LoVo (cell line): ENCODE data around the gene PPP1R2.

Experiments used
- DNase-seq: peaks from one replicate; pipeline ENCODE4 v3.0.0-alpha.2; 2016; ENCODE audit warnings: low spot score

Gene PPP1R2

DNA sequence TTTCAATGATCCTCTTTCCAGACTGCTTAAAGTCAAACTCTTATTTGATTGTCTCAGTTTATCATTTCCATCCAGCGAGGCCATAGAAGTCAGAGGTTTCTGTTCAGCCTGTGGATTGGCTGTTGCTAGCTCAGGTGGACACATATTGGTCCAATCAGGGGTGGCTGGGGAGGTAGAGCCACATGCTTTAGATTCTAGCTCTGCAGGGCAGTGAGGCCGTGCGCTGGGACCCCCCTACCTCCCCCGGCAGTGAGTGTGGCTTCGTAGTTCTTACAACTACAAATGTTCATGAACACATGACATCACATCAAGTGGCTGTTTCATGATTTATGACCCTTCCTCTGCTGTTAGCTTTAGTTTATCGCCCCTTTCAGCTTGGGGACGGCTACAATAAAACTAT lies 22.6 kb upstream of the PPP1R2 start:
- DNase-seq, result no peak

DNA sequence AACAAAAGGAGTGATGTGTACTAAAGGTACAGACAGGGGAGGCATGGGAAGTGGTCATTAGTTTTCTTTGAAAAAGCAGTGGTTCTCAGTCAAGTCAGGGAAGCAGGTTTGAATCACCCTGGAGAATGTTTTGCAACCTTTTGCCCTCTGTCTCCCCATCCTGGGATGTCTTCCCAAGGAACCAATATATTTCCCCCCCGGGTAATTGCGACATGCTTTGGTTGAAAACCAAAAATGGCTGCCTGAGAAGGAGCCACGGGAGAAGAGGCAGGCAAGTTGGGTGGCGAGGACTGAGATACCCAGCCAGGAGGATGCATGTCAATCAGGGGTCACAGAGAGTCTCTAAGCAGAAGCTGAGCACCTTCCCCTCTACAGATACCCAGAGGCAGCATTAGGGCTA lies 20.2 kb upstream of the PPP1R2 start:
- no peak for DNase-seq

DNA sequence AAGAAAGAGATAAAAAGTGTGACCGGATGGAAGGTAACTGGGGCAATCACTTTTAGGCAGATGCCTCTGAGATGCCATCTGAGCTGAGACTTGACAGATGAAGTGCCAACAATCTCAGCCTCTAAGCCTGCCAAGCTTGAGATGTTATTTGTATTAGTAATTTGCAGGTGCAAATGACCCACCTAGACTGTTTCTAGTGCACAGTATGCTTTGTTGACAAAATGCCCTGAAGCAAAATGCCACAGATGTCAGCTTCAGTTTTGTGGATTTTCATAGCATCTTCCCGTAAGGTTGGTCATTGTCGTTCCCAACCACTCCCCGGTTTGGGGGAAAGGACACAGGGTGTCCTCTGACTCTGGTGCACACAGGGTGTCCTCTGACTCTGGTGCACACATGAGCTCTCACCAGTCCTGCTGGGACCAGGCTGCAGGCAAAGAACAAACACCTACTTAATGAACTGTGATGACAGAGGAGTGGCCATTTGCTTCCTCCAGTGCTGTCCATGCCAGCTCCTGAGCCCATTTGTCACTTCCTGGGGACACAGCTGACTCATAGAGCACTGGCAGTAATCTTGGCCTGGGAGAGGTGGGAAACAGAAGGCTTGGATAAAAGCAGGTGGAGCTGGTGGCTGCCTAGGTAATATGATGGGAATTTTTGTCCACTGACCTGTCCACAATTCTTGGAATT lies 16.7 kb upstream of the PPP1R2 start:
- DNase-seq, result peak; percentile 60

DNA sequence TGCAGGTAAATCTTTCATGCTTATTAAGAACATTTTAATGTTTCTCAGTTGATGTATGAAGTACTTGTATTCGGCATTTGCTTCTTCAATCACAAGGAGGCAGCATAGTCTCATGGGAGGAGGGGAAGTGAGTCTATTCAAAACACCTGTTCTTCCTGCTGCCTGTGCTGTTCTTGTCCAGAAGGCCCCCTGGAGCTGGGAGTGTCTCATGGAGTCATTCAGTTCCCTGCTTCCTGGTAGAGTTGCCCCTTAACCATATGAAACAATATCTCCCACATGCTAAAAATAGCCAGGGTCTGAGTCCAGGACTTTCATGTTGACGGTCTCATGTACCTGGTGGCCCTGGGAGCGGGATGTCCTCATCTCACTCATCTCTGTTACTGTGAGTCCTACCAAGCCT lies 15.5 kb upstream of the PPP1R2 start:
- peak; percentile 59 for DNase-seq

DNA sequence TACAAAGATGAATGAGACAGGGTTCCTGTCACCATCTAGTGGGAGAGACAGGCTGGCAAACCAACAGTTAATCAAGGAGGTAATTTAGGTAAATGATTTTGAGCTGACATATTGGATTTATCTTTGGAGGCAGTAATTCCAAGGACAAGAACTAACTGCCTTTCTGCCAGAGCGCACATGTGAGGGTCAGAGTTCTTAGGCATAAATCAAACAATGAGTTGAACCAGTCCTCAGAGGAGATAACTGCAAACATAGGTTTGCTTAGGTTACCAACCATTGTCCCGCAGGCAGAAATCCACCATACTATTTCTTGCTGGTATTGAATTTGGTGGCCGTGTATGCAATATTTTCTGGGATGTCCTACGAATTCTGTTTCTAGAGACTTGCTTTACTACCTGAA lies 14.2 kb upstream of the PPP1R2 start:
- no peak for DNase-seq

DNA sequence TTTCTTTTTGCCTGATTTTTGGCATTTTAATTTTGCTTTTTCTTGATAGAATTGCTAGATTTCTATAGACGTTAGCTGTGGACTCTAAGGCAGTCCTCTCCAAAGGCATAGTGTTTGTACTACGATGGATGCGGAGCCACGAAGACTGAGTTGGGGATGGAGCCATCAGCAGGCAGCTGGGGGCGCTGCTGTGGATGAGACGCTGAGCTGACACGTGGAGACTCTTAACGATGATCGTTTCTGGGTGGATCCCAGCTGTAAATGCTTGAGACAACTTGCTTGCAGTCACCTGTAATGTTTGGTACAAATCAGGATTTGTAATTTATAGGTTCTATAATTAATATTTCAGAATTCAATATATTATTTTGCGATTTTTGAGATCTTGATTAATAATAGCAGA lies 13.3 kb upstream of the PPP1R2 start:
- no peak for DNase-seq

DNA sequence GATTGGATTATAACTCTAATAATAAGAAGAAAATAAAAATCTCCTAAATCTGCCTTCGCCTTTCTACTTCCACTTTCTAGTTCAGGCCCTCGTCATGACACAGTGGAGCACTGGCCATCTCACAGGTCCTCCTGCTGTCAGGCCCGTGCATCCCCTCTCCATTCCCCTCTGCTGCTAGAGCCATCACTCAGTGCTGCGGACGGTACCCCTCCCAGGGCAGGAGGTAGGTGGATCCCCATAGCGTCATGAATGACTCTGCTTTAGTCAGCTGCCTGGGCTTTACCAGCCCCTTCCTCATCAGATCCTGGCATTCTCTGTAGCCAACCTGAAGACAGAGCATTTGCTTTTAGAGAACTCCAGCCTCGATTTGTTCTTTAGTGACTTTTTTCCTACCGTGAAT lies 12.0 kb upstream of the PPP1R2 start:
- DNase-seq, result no peak

DNA sequence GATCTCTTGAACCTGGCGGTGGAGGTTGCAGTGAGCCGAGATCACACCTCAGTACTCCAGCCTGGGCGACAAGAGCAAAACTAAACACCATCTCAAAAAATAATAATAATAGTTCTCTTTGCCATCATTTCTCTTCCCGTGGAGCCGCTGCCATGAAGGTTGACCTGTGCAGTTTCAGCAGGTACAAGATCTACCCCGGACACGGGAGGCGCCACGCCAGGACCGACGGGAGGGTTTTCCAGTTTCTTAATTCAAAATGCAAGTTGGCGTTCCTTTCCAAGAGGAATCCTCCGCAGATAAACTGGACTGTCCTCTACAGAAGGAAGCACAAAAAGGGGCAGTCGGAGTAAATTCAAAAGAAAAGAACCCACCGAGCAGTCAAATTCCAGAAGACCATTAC lies 11.3 kb upstream of the PPP1R2 start:
- DNase-seq, result no peak

DNA sequence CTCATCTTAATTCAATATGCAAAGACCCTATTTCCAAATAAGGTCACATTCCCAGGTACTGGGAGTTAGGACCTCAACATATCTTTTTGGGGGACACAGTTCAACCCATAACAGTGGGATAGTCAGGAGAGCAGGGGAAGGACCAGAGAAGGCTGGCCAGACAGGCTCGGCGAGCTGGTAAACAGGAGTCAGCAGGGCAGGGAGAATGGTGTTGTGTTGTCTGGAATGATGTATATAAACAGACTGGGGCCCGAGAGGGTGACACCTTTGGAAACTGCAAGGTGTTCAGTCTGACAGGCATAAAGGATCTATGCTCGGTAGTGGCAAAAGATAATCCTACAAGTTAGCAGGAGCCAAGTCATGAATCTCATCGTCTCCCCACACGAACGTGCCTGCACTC lies 10.1 kb upstream of the PPP1R2 start:
- no peak for DNase-seq

DNA sequence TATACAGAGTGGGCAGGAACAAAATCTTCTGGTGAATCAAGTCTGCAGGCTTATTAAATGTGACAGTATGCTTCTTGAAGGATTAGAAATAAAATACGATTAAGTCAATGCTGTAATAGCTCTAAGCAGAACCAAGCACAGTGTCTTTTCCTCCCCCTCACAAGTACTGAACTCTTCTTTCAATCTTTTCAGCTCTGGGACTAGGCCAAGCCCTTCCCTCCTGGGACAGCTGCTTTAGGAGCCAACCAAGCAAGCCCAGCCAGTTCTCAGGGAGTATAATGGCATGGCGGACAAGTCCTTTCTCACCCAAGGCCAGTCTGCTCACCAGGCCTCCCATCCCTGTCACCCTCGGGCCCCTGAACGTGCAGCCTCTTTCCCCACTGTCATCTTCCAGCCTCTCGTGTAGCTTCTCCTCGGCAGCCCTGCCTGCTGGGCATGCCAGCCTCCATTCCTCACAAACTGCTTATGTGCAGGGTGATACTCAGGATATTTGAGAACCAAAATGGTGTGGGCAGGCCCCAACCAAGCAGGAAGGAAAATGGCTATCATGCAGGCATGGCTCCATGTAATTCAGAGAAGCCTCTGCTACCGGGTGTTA lies 8.4 kb upstream of the PPP1R2 start:
- no peak for DNase-seq

DNA sequence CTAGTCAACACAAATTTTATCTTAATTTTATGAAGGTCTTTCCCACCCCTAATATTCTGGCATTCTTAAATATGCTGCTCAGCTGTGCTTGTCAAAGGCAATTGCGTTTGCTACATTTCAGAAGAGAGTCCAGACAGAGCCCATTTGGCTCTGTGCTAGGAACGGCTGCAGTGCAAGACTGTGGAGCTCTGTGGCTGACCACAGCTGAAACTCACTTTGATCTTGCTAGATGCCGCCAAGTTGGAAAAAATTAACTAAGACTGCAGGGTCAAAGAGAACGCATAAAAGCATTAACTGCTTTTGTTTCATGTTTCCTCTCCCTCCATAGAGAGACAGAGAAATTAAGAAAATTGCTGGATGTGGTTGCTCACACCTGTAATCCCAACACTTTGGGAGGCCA lies 7.6 kb upstream of the PPP1R2 start:
- DNase-seq, result no peak

DNA sequence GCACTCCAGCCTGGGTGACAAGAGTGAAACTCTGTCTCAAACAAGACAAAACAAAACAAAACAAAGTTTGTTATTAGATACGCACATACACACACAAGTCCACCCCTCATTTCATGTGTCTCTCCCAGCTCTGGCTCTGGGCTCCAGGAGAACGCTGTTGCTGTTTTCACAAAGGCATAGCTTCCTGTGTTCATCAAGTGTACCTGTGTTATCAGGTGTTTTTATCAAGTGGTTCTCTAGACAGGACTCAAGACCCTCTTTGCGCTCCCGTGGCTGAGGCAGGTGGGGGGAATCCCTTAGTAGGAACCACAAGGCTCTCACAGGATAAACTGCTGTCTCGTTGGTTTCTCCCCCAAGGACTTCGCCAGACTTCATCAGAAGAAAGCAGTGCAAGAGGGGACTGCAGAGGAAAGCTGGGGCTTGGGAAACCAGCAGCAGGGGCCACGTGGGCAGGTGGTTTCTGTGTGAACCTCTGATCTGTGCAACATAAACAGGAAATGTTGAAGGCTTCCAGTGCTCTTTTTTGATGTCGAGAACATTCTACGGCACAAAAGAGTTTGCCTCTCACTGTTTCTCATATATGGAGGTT lies 6.9 kb upstream of the PPP1R2 start:
- no peak for DNase-seq

DNA sequence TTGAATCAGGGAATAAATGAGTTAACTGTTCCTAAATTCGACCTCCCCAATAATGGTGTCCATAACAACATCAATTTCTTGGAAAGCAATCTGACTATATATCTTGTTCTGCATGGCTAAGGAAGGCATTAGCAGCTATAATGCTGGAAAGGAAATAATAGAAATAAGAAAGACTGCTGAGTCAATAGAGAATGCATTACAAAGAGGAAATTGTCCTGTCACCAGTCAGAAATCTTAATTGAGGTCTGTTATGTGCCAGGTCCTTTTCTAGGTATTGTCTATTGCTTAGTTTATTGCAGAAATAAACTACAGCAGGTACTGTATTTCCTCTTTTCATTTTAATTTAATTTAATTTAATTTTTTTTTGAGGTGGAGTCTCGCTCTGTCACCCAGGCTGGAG lies 5.9 kb upstream of the PPP1R2 start:
- DNase-seq, result no peak

DNA sequence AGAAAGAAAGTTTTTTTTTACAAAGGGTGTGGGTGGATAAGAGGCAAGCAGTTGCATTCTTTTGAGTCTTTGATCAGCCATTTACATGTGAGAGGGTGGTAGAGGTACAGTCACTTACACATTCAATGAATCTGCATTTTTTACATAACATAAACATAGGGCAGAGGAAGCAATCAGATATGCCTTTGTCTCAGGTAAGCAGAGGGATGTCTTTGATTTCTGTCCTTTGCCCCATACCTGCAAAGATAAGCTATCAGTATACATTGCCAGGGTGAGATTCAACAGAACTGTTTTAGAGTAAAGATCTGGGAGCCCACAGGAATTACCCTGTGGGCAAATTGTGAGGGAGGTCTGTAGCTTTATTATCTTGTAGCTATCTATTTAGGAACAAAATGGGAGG lies 5.4 kb upstream of the PPP1R2 start:
- DNase-seq, result no peak

DNA sequence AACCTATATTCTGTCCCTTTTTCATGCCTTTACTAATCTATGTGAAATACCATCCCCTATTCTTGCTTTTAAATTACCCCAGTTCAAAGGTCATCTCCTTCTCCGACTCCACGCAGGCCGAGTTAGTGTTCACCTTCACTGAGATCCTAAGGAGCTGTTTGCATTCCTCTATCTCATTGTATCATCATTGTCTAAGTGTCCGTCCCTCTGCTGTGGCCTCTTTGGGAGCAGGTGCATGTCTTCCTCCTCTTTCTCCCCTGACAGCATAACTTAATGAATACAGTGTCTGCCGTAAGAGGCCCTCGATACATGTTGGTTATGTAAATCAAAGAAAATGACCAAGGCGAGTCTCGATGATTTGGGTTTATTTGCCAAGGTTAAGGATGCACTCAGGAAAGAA lies 4.9 kb upstream of the PPP1R2 start:
- no peak for DNase-seq

DNA sequence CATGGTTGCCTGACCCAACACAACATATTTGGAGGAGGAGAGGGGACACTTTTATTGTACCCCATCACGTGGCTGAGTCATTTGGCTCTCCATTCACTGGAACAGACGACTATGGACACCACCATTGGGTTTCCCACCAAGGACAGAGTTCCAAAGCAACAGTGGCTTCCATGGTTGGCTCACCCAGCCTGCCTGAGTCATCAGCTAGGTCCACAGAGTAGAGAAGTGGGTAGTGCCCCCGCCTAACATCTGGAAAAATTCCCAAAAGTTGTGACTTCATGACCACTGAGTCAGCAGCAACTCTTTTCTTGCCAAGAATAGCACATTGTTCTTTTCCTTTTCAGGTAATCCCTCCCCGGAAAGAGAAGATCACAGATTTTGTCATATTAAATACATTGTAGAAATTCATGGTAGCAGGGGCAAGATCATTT lies 3.0 kb upstream of the PPP1R2 start:
- peak; percentile 80 for DNase-seq

DNA sequence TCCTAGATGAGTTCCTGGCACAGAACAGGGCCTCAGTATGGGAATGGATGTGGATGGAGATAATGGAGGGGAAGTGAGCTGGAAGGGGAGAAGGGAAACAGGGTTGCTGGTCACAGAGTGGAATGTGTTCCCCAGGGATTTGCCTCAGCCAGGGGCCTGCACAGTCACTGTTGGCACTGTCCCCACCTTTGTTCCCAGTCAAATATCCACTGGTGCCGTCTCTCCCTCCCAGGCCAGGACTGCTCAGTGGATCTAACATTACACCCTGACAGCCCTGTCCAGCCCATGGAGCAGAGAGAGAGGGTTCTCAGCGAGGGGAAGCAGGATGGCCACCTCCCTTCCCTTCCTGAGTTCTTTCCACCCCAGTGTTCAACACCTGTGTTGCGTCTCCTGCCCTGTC lies 1.5 kb upstream of the PPP1R2 start:
- DNase-seq, result no peak

DNA sequence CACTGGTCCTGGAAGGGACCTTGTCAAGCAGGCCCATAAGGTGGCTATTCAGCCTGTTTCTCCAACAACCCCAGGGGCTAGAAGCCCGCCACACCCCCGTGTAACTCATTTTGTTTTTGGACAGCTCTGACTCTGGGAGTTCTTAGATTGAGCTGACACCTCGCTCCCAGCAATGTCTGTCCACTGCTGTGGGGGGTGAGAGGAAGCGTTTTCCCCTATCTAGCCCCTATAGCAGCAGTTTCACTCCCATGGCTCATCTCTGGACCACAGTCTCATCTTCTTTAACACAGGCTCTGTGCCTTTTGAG lies 1.1 kb upstream of the PPP1R2 start:
- DNase-seq, result no peak

DNA sequence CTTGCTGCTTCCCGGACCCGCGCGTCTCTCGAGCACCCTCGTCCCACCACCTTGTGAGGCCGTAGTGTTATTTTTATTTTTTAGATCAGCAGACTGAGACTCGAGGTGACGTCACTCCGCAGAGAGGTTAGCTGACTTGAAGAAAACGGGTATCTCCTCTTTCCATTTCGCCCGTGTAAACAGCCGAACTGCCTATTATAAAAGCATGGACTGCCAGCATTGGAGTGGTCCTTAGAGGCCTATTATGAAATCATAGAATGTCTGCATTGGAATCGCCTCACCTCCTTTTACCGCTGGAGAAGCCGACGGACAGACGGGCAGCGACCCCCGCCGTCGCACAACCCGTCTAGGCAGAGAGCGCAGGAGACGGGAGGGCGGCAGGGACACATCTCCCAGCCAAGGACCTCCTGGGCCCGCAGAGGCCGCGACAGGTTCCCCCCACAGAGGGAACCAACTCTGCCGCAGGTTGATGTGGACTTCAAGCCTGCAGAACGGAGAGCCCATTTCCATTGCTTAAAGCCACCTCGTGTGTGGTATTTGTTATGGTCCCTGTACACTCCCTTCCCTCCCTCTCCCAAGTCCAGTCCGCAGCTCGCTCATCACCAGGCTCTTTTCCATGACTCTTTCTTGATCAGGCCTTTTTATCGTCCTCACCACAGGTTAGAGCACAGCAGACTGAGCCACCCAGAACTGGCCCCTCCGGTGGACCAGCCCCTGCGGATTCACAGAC lies 540 bp upstream of the PPP1R2 start:
- DNase-seq, result no peak

DNA sequence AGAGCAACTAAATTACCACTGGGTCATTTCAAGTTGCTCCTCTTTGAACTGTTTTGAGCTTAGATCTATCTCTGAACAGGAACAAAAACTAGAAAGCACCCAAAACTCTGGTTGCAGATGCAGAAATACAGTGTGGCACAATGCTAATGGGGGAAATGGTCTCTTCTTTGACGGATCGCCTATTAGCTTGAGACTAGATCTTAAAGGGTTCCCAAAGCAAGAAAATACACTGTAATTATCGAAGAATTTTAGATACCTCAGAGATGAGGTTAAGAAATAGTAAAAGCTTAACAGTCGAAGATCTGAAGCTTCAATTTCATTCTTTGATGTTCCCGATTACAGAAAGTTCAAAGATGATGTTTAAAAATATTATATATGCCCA lies 818 bp downstream of the PPP1R2 start:
- no peak for DNase-seq

DNA sequence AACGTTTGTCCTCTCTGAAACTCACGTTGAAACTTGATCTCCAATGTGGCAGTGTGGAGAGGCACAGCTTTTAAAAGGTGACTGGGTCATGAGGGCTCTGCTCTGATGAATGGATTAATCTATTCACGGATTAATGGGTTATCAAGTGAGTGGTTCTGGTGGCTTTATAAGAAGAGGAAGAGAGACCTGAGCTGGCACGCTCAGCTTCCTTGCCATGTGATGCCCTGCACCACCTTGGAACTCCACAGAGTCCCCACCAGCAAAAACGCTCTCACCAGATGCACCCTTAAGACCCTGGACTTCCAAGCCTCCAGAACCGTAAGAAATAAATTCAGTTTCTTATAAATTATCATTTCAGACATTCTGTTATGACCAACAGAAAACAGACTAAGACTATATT lies 2.6 kb downstream of the PPP1R2 start:
- no peak for DNase-seq

DNA sequence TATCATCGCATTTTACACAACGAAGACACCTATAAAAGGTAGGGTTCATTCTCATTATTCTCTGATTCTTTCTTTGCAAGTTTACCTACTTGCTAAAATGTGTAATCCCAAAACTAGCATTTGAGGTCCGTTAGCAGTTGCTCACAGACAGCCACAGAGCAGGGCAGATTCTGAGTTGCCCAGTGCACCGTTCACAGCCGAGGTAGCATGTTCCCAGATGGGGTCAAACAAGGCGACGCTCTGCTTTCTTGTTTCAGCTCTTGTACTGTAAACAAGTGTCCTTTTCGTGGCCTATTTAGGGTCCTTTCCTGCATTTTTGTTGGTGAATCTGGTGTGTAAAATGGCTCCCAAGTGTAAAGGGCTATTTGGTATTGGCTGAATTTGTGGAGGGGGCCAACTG lies 3.1 kb downstream of the PPP1R2 start:
- DNase-seq, result no peak

DNA sequence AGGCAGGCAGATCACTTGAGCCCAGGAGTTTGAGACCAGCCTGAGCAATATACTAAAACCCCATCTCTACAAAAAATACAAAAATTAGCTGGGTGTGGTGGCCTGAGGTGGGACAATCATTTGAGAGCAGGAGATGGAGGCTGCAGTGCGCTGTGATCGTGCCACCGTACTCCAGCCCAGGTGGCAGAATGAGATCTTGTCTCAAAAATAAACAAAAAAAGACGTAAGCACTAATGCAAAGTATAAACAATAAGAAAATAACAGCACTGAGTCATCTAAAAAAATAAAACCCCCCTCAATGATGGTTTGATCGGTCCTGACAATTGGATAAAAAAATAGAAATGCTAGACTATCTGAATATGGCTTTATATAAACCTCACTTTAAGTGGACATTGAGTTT lies 3.6 kb downstream of the PPP1R2 start:
- no peak for DNase-seq

DNA sequence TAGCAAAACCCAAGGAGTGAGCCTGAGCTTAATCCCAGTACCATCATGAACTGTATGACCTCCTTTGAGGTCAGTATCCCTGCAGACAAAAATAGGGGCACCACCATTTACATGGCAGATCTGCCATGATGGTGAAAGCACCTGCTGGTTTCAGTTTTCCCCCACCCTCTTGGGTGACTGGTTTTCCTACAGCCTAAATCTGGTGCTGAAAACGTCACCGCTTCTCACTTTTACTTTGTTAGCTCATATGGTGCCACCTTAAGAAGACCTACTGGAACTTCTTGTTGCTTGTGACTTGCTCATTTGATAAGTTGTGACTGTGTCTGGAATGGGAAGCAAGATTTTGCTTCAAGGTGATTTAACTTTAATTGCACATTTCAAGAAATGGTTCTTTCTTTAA lies 5.1 kb downstream of the PPP1R2 start:
- DNase-seq, result no peak
